Epidermal melanocyte (primary cell): ENCODE data around the gene RTN4IP1.

Experiments
- DNase-seq: peaks from one replicate; pipeline ENCODE4 v3.0.0; 2011; ENCODE audit warnings: low spot score; ENCODE audit not compliant: insufficient read length

Gene RTN4IP1

GRCh38 chr6:106547601-106548453, 81.5 kb downstream of the RTN4IP1 start:
- DNase-seq: no peak

GRCh38 chr6:106546691-106547414, 82.4 kb downstream of the RTN4IP1 start:
- DNase-seq: no peak

GRCh38 chr6:106546261-106546690, 83.0 kb downstream of the RTN4IP1 start:
- no peak for DNase-seq

- DNase-seq: no peak
Measured at GRCh38 chr6:106540907-106541306, 88.4 kb downstream of the RTN4IP1 start.

- DNase-seq: no peak
Measured at GRCh38 chr6:106540432-106540831, 88.9 kb downstream of the RTN4IP1 start.

- DNase-seq: no peak
Measured at GRCh38 chr6:106539936-106540335, 89.4 kb downstream of the RTN4IP1 start.

GRCh38 chr6:106538145-106538544, 91.2 kb downstream of the RTN4IP1 start:
- no peak for DNase-seq

- DNase-seq: no peak
Measured at GRCh38 chr6:106537662-106538061, 91.6 kb downstream of the RTN4IP1 start.

- no peak for DNase-seq
Measured at GRCh38 chr6:106536851-106537250, 92.4 kb downstream of the RTN4IP1 start.

- no peak for DNase-seq
Measured at GRCh38 chr6:106536357-106536756, 92.9 kb downstream of the RTN4IP1 start.

GRCh38 chr6:106535012-106535411, 94.3 kb downstream of the RTN4IP1 start:
- DNase-seq: no peak

- no peak for DNase-seq
Measured at GRCh38 chr6:106534564-106534982, 94.7 kb downstream of the RTN4IP1 start.

- DNase-seq: no peak
Measured at GRCh38 chr6:106534004-106534403, 95.3 kb downstream of the RTN4IP1 start.

GRCh38 chr6:106533054-106533453, 96.2 kb downstream of the RTN4IP1 start:
- no peak for DNase-seq

- DNase-seq: no peak
Measured at GRCh38 chr6:106530502-106530901, 98.8 kb downstream of the RTN4IP1 start.

- DNase-seq: no peak
Measured at GRCh38 chr6:106530026-106530425, 99.3 kb downstream of the RTN4IP1 start.

GRCh38 chr6:106529438-106529837, 99.9 kb downstream of the RTN4IP1 start:
- no peak for DNase-seq

- DNase-seq: no peak
Measured at GRCh38 chr6:106528521-106528920, 100.8 kb downstream of the RTN4IP1 start.

GRCh38 chr6:106527979-106528378, 101.3 kb downstream of the RTN4IP1 start:
- no peak for DNase-seq

GRCh38 chr6:106527117-106527516, 102.2 kb downstream of the RTN4IP1 start:
- no peak for DNase-seq

GRCh38 chr6:106525882-106526275, 103.4 kb downstream of the RTN4IP1 start:
- no peak for DNase-seq

- no peak for DNase-seq
Measured at GRCh38 chr6:106525107-106525881, 104.0 kb downstream of the RTN4IP1 start.
